OCI-LY7 (cell line): ENCODE measurements around the gene NEO1. TPM values are rescaled to one million over a fixed set of nuclear protein-coding genes. Genes with fewer than 3 reads are reported as not detected.

Source experiments
- BruUV-seq: library from RNA; stranded (reverse); fragments of 400-500 nt; replicated peaks from 2 replicates; lab custom pipeline; 2021; lab: Mats Ljungman, UMichigan
- CTCF ChIA-PET: fragments of 300-600 bp; sonication (Branson Sonifier 250); formaldehyde crosslinking; loops from one replicate; lab custom pipeline; 2022; ENCODE audit warnings: antibody characterized with exemption; ENCODE audit not compliant: unreplicated experiment; lab: Charles Lee
- POLR2A ChIA-PET: fragments of 300-600 bp; sonication (Branson Sonifier 250); formaldehyde crosslinking; loops from one replicate; lab custom pipeline; 2022; ENCODE audit warnings: antibody characterized with exemption; lab: Charles Lee
- DNase-seq: peaks from one replicate; pipeline ENCODE4 v3.0.0-alpha.2; 2015; ENCODE audit warnings: low spot score
- H2AFZ ChIP-seq: fragments of 200-600 bp; sonication (generic), shearing (Covaris generic); 2 replicates; pipeline ENCODE4 v1.6.1; 2014; ENCODE audit warnings: mild to moderate bottlenecking, antibody characterized with exemption, low read length, moderate library complexity
- H3K27ac ChIP-seq: fragments of 200-600 bp; sonication (generic); 2 replicates; pipeline ENCODE4 v1.5.1; 2014; ENCODE audit warnings: mixed run types, low read depth, mild to moderate bottlenecking, moderate library complexity, low read length, inconsistent platforms; ENCODE audit not compliant: poor library complexity, severe bottlenecking
- H3K36me3 ChIP-seq: fragments of 200-600 bp; sonication (generic); 2 replicates; pipeline ENCODE4 v1.6.1; 2014; ENCODE audit warnings: mild to moderate bottlenecking, antibody characterized with exemption, low read length, moderate library complexity, mixed read lengths; ENCODE audit not compliant: insufficient read depth
- H3K4me1 ChIP-seq: fragments of 200-600 bp; sonication (generic); 2 replicates; pipeline ENCODE4 v1.5.1; 2014; ENCODE audit warnings: mild to moderate bottlenecking, low read length; ENCODE audit not compliant: insufficient read depth, poor library complexity, severe bottlenecking
- H3K4me2 ChIP-seq: fragments of 200-600 bp; sonication (generic); 2 replicates; pipeline ENCODE4 v1.6.1; 2014; ENCODE audit warnings: mild to moderate bottlenecking, low read length
- H3K4me3 ChIP-seq: fragments of 200-600 bp; sonication (generic); 2 replicates; pipeline ENCODE4 v1.5.1; 2014; ENCODE audit warnings: mild to moderate bottlenecking, low read depth, low read length; ENCODE audit not compliant: poor library complexity, severe bottlenecking
- H3K79me2 ChIP-seq: fragments of 200-600 bp; sonication (generic); 2 replicates; pipeline ENCODE4 v1.6.1; 2016; ENCODE audit warnings: low read depth, mild to moderate bottlenecking, low read length, moderate library complexity, mixed read lengths; ENCODE audit not compliant: insufficient read depth
- H3K9me2 ChIP-seq: fragments of 200-600 bp; sonication (generic); 2 replicates; pipeline ENCODE4 v1.6.1; 2016; ENCODE audit warnings: mild to moderate bottlenecking, low read length, mixed read lengths; ENCODE audit not compliant: insufficient read depth
- H3K9me3 ChIP-seq: fragments of 200-600 bp; sonication (generic); 2 replicates; pipeline ENCODE4 v1.6.1; 2014; ENCODE audit warnings: mild to moderate bottlenecking, mixed run types, low read length, mixed read lengths
- H4K20me1 ChIP-seq: fragments of 200-600 bp; sonication (generic); 2 replicates; pipeline ENCODE4 v1.6.1; 2014; ENCODE audit warnings: mild to moderate bottlenecking, antibody characterized with exemption, low read length, moderate library complexity, mixed read lengths; ENCODE audit not compliant: insufficient read depth
- EZH2phosphoT487 ChIP-seq: fragments of 200-600 bp; sonication (generic); IDR thresholded peaks from 2 replicates; pipeline ENCODE4 v1.6.1; 2018; ENCODE audit warnings: low read depth, borderline replicate concordance, mild to moderate bottlenecking, mixed run types, antibody characterized with exemption, low read length, moderate library complexity, mixed read lengths
- intact Hi-C: fragments of 100-400 bp; cut with micrococcal nuclease; formaldehyde crosslinking; loops from one replicate; pipeline ENCODE4 v1.10.0; 2022; ENCODE audit not compliant: unreplicated experiment
- total RNA-seq, 2 experiments: library from RNA; depleted of rRNA in 1 of 2; stranded (reverse); fragments of >200 nt in 1 of 2; shearing (Covaris generic) in 1 of 2; gene quantifications; 2 replicates each; pipeline ENCODE4 v1.2.3, GENCODE V29; 2014 to 2022
- TF ChIP-seq, protein P1 (sequence below): fragments of 200-600 bp; sonication (generic); conservative IDR thresholded peaks from 2 replicates; pipeline ENCODE4 v1.5.1; 2014; ENCODE audit warnings: mild to moderate bottlenecking, antibody characterized with exemption, low read length, moderate library complexity, mixed read lengths

Gene NEO1
- total RNA-seq, 2 experiments from 2014 or later = 3.0 TPM

DNA sequence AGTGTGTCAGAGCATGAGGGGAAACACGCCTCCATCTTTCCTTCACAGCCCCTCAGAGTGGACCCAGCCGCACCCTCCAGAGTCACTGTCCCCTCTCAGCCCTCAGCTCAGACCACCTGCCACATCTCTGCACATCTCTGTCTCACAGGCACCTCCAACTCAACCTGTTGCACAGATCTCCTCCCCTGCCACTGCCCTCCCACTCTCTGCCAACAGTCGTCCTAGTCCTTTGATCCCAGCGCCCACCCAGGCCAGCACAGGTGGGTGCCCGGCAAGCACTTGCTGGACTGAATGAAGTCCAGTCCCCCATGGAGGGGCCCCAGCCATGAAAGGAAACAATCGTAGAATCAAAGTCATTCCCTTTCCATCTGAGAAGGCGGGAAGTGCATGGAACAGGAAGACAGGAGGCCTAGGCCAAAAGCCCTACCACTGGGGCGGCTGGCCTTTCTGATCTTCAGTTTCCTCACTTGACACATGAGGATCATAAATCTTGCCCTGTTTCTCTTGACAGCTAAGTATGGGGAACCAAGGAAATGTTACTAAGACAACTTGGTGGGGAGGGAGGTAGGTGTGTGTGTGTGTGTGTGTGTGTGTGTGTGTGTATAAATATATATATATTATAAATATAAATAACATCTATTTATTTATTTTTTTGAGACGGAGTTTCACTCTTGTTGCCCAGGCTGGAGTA lies 288.4 kb downstream of the NEO1 start:
- no peaks in the 10 kb centered on the region for H3K9me2 ChIP-seq
- DNase-seq = no peak
- H3K27ac ChIP-seq = no peak overlapping the region
- CTCF ChIA-PET = no interaction called here
- H2AFZ ChIP-seq = no peak overlapping the region
- H3K36me3 ChIP-seq = no peaks in the 10 kb centered on the region
- H4K20me1 ChIP-seq = no peaks in the 10 kb centered on the region
- BruUV-seq = no TSS peak
- H3K4me3 ChIP-seq = no peak overlapping the region
- H3K4me1 ChIP-seq = no peaks in the 10 kb centered on the region
- POLR2A ChIA-PET = interaction anchor here (0.9 kb wide), 1 partner anchor 484 kb away, joined by 3 read pairs; no protein-coding TSS in a partner anchor
- no peaks in the 10 kb centered on the region for H3K9me3 ChIP-seq
- TF ChIP-seq, protein P1, sequence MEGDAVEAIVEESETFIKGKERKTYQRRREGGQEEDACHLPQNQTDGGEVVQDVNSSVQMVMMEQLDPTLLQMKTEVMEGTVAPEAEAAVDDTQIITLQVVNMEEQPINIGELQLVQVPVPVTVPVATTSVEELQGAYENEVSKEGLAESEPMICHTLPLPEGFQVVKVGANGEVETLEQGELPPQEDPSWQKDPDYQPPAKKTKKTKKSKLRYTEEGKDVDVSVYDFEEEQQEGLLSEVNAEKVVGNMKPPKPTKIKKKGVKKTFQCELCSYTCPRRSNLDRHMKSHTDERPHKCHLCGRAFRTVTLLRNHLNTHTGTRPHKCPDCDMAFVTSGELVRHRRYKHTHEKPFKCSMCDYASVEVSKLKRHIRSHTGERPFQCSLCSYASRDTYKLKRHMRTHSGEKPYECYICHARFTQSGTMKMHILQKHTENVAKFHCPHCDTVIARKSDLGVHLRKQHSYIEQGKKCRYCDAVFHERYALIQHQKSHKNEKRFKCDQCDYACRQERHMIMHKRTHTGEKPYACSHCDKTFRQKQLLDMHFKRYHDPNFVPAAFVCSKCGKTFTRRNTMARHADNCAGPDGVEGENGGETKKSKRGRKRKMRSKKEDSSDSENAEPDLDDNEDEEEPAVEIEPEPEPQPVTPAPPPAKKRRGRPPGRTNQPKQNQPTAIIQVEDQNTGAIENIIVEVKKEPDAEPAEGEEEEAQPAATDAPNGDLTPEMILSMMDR = no peak
- TF ChIP-seq EZH2phosphoT487 = no peak
- H3K4me2 ChIP-seq = no peak overlapping the region
- intact Hi-C loops = no loop called here
- H3K79me2 ChIP-seq = no peaks in the 10 kb centered on the region

DNA sequence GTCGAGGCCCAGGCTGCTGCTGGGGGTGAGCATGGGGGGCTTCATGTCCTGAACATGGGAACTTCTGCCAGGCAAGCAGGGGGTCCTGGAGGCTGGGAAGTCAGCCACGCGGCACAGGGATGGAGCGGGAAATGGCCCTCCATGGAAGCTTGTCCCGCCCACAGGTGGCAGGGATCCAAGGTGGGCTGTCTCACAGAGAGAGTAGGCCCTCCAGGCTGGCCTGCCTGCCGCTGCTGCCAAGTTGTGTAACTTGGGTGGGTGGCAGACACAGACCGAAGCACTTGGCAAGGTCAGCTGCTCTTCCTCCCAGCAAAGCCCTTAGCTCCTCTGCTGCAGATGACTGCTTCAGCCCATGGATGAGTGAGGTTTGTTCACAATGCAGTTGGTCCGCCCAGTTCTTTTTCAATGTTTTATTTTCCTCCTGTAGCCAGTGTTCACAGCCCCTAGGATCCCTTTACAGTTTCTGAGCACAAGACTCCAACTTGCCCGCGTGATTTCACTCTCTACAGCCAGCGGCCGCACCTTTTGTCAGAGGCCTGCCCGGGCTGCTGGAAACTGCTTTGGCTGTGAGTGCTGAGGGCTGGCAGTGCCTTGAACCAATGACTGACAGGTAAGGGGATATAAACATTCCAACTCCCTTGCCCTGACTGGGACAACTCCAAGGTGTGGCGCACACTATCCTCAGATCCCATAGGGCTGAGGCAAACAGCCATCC lies 289.8 kb downstream of the NEO1 start:
- Histone ChIP-seq H3K9me3 (no peaks in the 10 kb centered on the region), H3K79me2 (no peaks in the 10 kb centered on the region), H4K20me1 (no peaks in the 10 kb centered on the region), H2AFZ (no peak overlapping the region), H3K4me3 (no peak overlapping the region), H3K9me2 (no peaks in the 10 kb centered on the region), H3K4me2 (no peak overlapping the region), H3K27ac (no peak overlapping the region), H3K4me1 (no peaks in the 10 kb centered on the region), H3K36me3 (no peaks in the 10 kb centered on the region)
- POLR2A ChIA-PET = no interaction called here
- intact Hi-C loops = no loop called here
- CTCF ChIA-PET = no interaction called here
- no peak for DNase-seq
- no TSS peak for BruUV-seq
- TF ChIP-seq, protein P1 = no peak
- no peak for TF ChIP-seq EZH2phosphoT487

DNA sequence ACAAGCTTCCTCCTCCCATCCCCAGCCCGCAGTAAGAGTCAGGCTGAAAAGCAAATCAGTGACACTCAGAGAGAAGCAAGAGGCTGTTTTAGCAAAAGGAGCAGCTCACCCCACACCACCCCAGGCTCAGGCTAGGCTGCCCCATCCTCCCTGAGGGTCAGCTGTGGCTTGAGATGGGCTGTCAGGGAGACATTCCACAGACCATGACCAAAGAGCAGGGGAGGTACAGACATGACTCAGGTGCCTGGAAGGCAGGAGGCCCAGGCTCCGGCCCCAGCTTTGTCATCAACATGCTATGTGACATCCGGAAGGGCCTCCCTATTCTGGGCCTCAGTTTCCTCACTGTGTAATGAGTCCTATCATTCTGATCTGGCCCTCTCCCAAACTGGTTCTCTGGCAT lies 291.8 kb downstream of the NEO1 start:
- Histone ChIP-seq H3K9me2 (no peaks in the 10 kb centered on the region), H3K36me3 (no peaks in the 10 kb centered on the region), H3K27ac (no peak overlapping the region), H3K9me3 (no peaks in the 10 kb centered on the region), H2AFZ (no peak overlapping the region), H3K79me2 (no peaks in the 10 kb centered on the region), H3K4me3 (no peak overlapping the region), H3K4me1 (no peaks in the 10 kb centered on the region), H4K20me1 (no peaks in the 10 kb centered on the region), H3K4me2 (no peak overlapping the region)
- CTCF ChIA-PET = no interaction called here
- intact Hi-C loops = no loop called here
- DNase-seq = no peak
- BruUV-seq = no TSS peak
- TF ChIP-seq EZH2phosphoT487 = no peak
- TF ChIP-seq, protein P1 = no peak
- POLR2A ChIA-PET = no interaction called here
